AG04450 (cell line): ENCODE data around the gene HIGD1C. TPM values are rescaled to one million over a fixed set of nuclear protein-coding genes. Genes with fewer than 3 reads are reported as not detected.
"Not testable (repeated sequence)": the region's sequence is repeated elsewhere in the genome, so short reads cannot be mapped to it uniquely, and the experiment has no call there.

Experiments
- CTCF ChIA-PET: fragments of 300-600, 350-600 bp; formaldehyde crosslinking; extraction: SDS; loops from one replicate; lab custom pipeline; 2022; ENCODE audit warnings: antibody characterized with exemption, inconsistent platforms; lab: Charles Lee
- POLR2A ChIA-PET: fragments of 350-600 bp; formaldehyde crosslinking; extraction: SDS; loops from one replicate; lab custom pipeline; 2021; ENCODE audit warnings: antibody characterized with exemption, inconsistent platforms; lab: Yijun Ruan, JAX
- DNase-seq: peaks from one replicate; pipeline ENCODE4 v3.0.0-alpha.2; 2011; ENCODE audit warnings: low read depth, low spot score
- H3K27ac ChIP-seq: one replicate; pipeline ENCODE4 v1.5.1; 2012; ENCODE audit warnings: low read depth, low read length, control low read depth
- H3K27me3 ChIP-seq: one replicate; pipeline ENCODE4 v1.6.0; 2012; ENCODE audit warnings: low read length; ENCODE audit not compliant: control insufficient read depth, insufficient read depth
- H3K4me3 ChIP-seq: 2 replicates; pipeline ENCODE4 v1.5.1; 2011; ENCODE audit warnings: mild to moderate bottlenecking, low read depth, low read length, control low read depth
- H3K9me3 ChIP-seq: 2 replicates; pipeline ENCODE4 v1.5.1; 2012; ENCODE audit warnings: low read length; ENCODE audit not compliant: control insufficient read depth, insufficient read depth
- polyA minus RNA-seq: library from RNA; depleted of rRNA, polyadenylated mRNA; stranded (reverse); fragments of >200 nt; gene quantifications from 2 replicates; pipeline ENCODE4 v1.2.3, GENCODE V29; 2011; rRNA and poly(A)+ RNA removed
- polyA plus RNA-seq: library from polyadenylated mRNA; depleted of rRNA; stranded (reverse); fragments of >200 nt; gene quantifications from 2 replicates; pipeline ENCODE4 v1.2.3, GENCODE V29; 2011; rRNA removed
- TF ChIP-seq, protein P1 (sequence below): IDR thresholded peaks from 2 replicates; pipeline ENCODE4 v1.5.1; 2011; ENCODE audit warnings: low read depth, low read length, control low read depth, inconsistent platforms

Gene HIGD1C
- polyA plus RNA-seq, result not detected in 2 replicates
- polyA minus RNA-seq, result not detected in 2 replicates

DNA sequence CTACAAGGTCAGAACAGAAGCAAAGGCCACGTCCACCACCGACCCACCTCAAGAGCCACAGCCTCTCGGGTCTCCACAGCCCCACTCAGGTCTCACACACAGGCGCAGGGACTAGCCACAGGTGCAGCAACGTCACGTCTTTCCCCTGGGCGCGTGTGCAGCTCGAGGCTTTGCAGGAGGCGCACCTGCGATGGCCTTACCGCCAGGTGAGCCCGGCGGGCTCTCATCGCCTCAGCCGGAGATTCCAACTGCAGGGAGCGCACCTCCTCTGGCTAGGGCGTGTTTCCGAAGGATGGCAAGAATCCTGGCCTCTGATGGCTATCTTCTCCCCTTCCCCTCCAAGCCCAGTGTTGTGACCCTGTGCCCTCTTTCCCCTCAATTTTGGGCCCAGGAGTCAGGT lies at the start of gene HIGD1C:
TSS of gene HIGD1C (plus strand) at position 35 of the 400 bp plus-strand sequence. CDS start 1,455 bp downstream, outside the sequence.
- no peak for DNase-seq
- CTCF ChIA-PET, result no interaction called here
- Histone ChIP-seq H3K27ac (peak within 1 kb of the TSS; percentile 39), H3K9me3 (no peaks in the 10 kb centered on the region; the same call in 1 of the 2 replicates), H3K27me3 (no peaks in the 10 kb centered on the region), H3K4me3 (no peak within 1 kb of the TSS)
- POLR2A ChIA-PET, result no interaction called here
- TF ChIP-seq, protein P1, sequence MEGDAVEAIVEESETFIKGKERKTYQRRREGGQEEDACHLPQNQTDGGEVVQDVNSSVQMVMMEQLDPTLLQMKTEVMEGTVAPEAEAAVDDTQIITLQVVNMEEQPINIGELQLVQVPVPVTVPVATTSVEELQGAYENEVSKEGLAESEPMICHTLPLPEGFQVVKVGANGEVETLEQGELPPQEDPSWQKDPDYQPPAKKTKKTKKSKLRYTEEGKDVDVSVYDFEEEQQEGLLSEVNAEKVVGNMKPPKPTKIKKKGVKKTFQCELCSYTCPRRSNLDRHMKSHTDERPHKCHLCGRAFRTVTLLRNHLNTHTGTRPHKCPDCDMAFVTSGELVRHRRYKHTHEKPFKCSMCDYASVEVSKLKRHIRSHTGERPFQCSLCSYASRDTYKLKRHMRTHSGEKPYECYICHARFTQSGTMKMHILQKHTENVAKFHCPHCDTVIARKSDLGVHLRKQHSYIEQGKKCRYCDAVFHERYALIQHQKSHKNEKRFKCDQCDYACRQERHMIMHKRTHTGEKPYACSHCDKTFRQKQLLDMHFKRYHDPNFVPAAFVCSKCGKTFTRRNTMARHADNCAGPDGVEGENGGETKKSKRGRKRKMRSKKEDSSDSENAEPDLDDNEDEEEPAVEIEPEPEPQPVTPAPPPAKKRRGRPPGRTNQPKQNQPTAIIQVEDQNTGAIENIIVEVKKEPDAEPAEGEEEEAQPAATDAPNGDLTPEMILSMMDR, result no peak

DNA sequence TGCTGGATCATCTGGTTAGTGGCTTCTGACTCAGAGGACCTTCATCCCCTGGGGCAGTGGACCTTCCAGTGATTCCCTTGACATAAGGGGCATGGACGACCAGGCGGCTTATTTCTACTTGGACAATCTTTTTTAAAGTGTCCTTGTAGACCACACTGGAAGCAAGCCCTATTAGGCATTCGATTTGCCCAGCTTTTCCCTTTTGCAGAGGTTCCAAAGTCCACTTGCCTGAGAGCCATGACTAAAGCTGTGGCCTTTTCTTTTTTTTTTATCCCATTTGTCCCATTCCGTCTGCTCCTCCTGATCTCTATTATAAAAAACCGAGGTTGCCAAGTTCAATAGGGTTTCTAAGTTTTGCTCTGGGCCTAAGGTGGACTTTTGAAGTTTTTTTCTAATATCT lies 43.9 kb upstream of the HIGD1C start:
- H3K4me3 ChIP-seq, DNase-seq, CTCF ChIA-PET, POLR2A ChIA-PET, H3K27ac ChIP-seq, H3K27me3 ChIP-seq: not testable (repeated sequence)
- peaks cover 21% of the 10 kb centered on the region for H3K9me3 ChIP-seq

DNA sequence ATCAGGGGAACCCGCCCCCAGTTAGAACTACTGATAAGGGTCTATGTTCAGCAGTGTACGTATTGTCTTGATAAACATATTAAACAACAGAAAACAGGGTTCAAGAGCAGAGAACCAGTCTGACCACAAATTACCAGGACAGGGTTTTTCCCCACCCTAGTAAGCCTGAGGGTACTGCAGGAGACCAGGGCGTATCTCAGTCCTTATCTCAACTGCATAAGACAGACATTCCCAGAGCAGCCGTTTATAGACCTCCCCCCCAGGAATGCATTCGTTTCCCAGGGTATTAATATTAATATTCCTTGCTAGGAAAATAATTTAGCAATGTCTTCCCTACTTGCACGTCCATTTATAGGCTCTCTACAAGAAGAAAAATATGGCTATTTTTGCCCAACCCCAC lies 40.0 kb upstream of the HIGD1C start:
- DNase-seq, POLR2A ChIA-PET, H3K27me3 ChIP-seq, H3K27ac ChIP-seq, H3K4me3 ChIP-seq, CTCF ChIA-PET: not testable (repeated sequence)
- H3K9me3 ChIP-seq, result peaks cover 43% of the 10 kb centered on the region

DNA sequence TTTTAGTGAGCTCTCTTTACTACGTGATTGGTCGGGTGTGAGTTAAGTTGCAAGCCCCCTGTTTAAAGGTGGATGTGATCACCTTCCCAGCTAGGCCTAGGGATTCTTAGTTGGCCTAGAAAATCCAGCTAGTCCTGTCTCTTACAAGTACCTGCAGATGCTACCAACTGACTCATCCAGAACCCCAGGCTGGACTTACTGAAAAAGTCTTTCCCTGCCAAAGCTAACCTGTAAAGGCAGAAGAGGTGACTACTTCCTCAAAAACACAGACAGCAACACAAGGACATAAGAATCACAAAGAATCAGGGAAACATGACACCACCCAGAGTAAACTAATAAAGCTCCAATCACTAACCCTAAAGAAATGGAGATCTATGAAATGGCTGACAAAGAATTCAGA lies 39.1 kb upstream of the HIGD1C start:
- H3K27ac ChIP-seq, result no peak overlapping the region
- H3K9me3 ChIP-seq, result peaks cover 48% of the 10 kb centered on the region
- POLR2A ChIA-PET, result no interaction called here
- no peak overlapping the region for H3K4me3 ChIP-seq
- DNase-seq, result no peak
- peaks cover 2% of the 10 kb centered on the region for H3K27me3 ChIP-seq
- TF ChIP-seq, protein P1, result no peak
- CTCF ChIA-PET, result no interaction called here

DNA sequence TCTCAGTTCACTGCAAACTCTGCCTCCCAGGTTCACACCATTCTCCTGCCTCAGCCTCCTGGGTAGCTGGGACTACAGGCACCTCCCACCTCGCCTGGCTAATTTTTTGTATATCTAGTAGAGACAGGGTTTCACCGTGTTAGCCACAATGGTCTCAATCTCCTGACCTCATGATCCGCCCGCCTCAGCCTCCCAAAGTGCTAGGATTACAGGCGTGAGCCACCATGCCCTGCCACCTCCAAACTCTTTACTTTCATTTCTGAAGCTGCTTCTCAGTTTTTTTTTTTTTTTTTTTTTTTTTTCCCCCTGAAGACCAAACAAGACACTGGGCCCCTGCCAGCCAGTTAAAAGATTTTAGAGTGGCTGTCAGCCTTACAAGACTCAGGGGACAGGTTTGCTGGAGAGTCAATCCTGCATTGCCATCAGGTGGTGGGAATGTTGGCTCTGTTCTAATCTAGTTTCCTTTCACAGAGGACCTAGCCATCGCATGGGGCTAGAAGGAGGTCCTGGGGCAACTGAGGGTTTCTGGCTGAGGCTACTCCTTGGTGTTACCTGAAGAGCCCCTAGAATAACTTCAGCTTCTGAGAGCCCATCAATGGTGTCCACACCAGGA lies 37.4 kb upstream of the HIGD1C start:
- ChIA-PET POLR2A (no interaction called here), CTCF (no interaction called here)
- H3K27ac ChIP-seq, result no peak overlapping the region
- peaks cover 2% of the 10 kb centered on the region for H3K27me3 ChIP-seq
- peaks cover 48% of the 10 kb centered on the region for H3K9me3 ChIP-seq
- no peak overlapping the region for H3K4me3 ChIP-seq
- DNase-seq, result no peak
- TF ChIP-seq, protein P1, result no peak

DNA sequence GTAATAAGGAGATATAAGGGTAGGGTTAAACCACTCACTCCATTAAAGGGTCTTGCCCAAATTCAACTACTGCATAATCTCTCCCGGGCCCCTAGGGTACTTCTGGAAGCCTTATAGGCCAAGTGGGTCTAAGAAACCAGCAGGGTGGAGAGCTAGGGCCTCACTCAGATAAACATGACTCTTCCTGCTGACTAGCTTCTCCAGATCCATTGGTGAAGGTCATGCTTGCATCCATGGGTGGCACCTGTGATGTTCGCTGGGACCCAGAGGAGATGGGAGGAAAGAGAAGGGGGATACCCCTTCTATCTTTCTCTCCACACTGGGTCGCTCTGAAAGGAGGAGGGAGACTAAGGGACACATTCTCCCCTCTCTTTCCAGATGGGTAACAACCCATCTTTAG lies 36.1 kb upstream of the HIGD1C start:
- DNase-seq, result no peak
- ChIA-PET CTCF (no interaction called here), POLR2A (no interaction called here)
- Histone ChIP-seq H3K27ac (no peak overlapping the region), H3K4me3 (no peak overlapping the region), H3K27me3 (no peaks in the 10 kb centered on the region), H3K9me3 (peaks cover 45% of the 10 kb centered on the region)
- TF ChIP-seq, protein P1, result no peak
